ENCODE data around the gene PSIP1.
"Not testable (repeated sequence)": the region's sequence is repeated elsewhere in the genome, so short reads cannot be mapped to it uniquely, and the experiment has no call there.

The PSIP1 gene

DNA sequence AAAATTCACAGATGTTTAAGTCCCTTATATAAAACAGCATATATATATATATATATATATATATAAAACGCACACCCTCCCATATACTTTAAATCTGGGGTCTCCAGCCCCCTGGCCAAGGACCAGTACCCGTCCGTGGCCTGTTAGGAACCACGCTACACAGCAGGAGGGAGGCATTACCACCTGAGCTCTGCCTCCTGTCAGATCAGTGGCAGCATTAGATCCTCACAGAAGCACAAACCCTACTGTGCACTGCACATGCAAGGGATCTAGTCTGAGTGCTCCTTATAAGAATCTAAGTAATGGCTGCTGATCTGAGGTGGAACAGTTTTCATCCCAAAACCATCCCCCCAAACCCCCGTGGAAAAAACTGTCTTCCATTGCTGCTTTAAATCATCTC lies 9.0 kb downstream of the PSIP1 start:
- DNase-seq (ENCODE audit: low read depth) = no peak

- no peak for DNase-seq (ENCODE audit: low read depth)
Measured at GRCh38 chr9:15501179-15501578, 9.6 kb downstream of the PSIP1 start.

GRCh38 chr9:15499139-15499538 lies 11.6 kb downstream of the PSIP1 start:
- DNase-seq (ENCODE audit: low read depth) = no peak

DNA sequence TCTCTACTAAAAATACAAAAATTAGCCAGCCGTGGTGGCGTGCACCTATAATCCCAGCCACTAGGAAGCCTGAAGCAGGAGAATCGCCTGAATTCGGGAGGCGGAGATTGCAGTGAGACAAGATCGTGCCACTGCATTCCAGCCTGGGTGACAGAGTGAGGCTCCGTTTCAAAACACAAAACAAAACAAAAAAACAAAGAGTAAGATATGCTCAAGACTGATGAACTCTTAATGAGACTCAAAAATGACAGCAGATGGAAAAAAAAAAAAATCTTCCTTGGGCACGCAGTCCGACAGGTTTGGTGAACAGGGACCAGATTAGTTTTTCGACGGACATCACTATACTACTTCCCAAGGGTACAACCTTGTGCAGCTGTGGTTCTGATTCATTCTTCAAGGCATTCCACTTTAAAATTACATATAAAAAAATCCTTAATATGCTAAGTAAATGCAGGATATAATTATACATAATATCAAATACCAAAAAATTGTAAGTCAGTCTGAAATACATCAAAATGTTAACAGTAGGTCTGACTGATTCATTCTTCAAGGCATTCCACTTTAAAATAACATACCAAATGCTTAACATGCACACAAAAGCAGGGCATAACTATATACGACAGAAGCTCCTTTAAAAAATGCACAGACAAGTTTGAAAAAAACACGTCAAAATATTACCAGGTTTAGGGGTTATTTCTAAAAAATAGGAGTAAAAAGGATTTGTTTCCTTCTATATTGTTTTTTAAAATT lies 12.3 kb downstream of the PSIP1 start:
- no peak for DNase-seq (ENCODE audit: low read depth)

- DNase-seq (ENCODE audit: low read depth) = no peak
Measured at GRCh38 chr9:15492485-15493150, 18.2 kb downstream of the PSIP1 start.

DNA sequence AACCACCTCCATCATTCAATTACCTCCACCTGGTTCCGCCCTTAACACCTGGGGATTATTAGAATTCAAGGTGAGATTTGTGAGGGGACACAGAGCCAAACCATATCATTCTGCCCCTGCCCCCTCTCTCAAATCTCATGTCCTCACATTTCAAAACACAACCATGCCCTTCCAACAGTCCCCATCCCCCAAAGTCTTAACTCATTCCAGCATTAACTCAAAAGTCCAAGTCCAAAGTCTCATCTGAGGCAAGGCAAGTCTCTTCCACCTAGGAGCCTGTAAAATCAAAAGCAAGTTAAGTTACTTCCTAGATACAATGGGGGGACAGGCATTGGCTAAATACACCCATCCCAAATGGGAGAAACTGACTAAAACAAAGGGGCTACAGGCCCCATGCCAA lies 18.8 kb downstream of the PSIP1 start:
- no peak for DNase-seq (ENCODE audit: low read depth)

DNA sequence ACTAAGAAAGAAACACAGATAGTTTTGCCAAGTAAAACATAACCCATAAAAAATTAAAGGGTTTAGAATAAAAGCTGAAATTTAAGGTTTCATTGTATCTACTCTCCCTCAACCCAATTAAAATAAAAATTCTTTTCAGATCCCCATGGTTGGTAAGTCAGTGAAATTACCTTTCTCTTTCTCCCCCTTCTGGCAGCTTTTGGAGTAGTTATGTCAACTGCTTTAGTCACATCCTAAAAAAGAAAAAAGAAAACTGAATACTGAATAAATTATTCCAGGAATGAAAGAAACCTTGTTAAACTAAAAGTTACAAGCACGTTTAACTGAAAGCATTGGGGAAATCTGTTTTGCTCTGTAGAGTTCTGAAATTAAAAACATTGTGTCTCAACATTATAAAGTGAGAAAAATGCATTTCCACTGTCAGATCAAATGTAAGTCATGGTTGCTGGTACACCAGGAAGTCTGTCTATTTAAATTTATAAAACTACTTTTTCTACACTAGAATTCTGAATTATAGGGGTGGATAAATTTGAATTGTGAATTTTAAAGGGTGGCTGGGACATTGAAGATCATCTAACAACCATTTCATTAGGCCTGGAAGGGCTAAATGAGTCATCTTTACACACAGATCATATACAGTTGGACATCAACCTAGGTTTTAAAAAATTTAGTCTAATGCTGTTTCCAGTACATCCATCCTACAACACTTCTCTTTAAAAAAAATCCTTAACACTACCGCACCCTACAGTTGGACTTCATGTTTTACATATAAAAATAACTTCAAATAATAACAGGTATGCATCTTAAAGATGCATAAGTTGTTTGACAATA lies 24.7 kb downstream of the PSIP1 start:
- no peak for DNase-seq (ENCODE audit: low read depth)

DNA sequence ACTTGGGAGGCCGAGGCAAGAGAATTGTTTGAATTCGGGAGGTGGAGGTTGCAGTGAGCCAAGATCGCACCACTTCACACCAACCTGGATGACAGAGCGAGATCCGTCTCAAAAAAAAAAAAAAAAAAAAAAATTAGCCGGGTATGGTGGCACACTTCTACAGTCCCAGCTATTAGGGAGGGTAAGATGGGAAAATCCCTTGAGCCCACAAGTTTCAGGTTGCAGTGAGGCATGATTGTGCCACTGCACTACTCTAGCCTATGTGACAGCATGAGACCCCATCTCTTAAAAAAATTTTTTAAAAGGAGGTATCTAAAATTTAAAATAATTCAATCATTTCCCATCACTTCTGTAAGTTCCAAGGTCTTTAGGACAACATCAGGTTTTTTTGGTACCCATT lies 26.0 kb downstream of the PSIP1 start:
- DNase-seq (ENCODE audit: low read depth) = no peak

DNA sequence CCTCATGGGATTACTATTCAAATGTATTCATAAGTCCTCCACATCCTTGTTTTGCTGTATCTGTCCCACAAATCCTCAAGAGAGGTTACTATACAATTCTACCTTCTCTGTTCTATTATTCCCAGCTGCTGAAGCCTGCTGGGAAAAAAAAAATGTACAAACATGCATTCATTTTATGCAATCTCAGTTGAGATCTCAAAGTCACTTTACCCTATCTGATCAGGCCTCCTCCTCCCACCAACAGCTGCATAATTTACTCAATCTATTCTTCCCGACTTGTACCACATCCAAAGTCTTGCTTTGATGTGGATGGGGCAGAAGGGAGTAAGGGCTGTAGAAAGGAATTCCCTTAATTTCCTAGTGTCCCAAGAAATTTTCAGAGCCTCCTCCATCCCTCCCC lies 28.6 kb downstream of the PSIP1 start:
- DNase-seq (ENCODE audit: low read depth) = no peak

GRCh38 chr9:15480028-15480427 lies 30.7 kb downstream of the PSIP1 start:
- DNase-seq (ENCODE audit: low read depth) = no peak

DNA sequence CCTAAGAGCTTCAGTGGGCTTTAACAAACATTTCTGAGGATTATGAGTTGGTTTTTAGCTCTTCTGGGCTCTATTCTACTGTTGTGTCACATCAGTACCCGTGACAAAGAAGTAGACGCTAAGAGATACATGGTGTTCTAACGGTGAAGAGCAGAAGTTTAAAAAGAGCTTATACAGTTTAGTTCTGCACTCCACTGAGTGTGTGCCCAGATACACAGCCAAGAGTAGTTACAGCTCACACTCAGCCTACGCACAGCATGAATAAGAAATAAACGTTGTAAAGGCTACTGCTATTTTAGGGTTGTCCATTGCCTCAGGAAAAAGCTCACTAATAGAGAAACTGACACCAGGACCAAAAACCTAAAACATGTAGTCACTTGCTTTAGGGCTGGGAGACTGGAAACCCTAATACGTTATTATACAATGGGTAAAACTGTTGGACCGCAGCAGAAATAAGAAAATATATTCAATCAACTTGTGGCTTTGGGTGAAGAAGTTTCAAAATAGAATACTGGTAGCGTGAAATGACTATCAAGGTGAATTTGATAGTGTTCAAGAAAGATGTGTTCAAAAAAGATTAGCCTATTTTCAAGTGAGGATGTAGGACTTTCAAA lies 34.7 kb downstream of the PSIP1 start:
- no peak for DNase-seq (ENCODE audit: low read depth)

DNA sequence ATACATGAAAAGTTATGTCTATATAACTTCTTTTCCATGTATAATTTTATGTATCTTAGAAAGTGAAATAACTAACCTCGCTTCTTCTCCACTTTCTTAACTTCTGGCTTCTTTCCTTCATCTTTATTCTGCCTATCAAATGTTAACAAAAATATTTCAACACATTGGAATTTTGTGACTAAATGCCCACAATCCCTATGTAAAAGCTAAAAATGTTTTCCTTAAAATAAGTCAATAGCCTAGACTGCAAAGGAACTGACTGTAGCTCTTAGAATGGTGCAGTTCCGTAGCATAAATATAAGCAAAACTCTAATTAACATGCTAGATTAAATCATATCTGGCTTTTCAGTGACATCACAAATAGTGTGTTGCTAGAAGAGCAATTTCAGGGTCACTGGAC lies 40.9 kb downstream of the PSIP1 start:
- DNase-seq (ENCODE audit: low read depth) = no peak

- DNase-seq (ENCODE audit: low read depth) = no peak
Measured at GRCh38 chr9:15469406-15469805, 41.4 kb downstream of the PSIP1 start.

DNA sequence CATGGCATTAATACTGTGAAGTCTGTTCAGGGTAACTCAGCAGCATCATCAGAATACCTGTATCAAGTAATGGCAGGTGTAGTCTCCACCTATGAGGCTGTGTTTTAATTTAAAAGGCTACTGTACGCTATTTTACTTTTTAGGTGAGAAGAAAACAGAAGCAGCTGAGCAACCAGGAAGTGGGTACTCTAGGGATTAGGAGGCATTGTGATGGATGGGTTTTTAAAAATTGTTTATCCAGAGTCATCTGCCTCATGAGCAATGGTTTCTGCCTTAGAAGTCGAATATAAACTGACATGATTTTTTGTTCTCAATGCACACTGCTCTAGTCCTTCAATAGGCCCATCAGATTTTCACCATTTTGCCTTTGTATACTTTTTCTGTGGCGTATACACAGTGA lies 42.6 kb downstream of the PSIP1 start:
- no peak for DNase-seq (ENCODE audit: low read depth)

GRCh38 chr9:15461601-15462000 lies 49.2 kb downstream of the PSIP1 start:
- DNase-seq (ENCODE audit: low read depth) = no peak

- no peak for DNase-seq (ENCODE audit: low read depth)
Measured at GRCh38 chr9:15461056-15461455, 49.7 kb downstream of the PSIP1 start.

DNA sequence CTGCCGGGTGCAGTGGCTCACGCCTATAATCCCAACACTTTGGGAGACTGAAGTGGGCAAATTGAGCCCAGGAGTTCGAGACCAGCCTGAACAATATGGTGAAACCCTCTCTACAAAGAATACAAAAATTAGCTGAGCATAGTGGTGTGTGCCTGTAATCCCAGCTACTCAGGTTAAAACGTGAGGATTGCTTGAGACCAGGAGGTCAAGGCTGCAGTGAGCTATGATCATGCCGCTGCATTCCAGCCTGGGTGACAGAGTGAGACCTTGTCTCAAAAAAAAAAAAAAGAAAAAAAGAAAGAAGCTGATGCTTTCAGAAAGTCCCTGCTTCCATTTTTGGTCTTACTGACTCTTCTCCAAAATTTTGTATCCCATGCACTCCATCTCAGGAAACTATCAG lies 56.8 kb downstream of the PSIP1 start:
- no peak for DNase-seq (ENCODE audit: low read depth)

DNA sequence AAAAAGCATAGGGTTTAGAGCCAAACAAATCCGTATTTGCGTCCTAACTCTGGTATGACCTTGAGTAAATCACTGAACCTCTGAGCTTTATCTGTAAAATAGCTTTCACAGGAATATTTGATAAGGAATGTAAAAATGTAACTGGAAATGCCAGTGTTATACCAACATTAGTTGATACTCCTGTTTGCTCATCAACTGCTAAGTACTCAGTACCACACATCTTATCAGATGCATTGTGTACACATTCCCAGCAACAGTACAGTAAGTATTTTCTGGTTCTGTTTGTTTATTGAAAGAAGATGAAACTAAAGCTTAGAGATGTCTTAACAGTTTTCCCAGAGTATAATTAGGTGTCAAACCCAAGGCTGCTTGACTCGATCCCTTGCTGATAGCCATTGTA lies 66.6 kb downstream of the PSIP1 start:
- no peak for DNase-seq (ENCODE audit: low read depth)

DNA sequence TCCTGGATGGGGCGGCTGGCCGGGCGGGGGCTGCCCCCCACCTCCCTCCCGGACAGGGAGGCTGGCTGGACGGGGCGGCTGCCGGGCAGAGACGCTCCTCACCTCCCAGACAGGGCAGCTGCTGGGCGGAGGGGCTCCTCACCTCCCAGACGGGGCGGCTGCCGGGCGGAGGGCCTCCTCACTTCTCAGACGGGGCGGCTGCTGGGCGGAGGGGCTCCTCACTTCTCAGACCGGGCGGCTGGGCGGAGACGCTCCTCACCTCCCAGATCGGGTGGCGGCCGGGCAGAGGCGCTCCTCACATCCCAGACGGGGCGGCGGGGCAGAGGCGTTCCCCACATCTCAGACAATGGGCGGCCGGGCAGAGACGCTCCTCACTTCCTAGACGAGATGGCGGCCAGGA lies 68.5 kb downstream of the PSIP1 start:
- not testable (repeated sequence) for DNase-seq (ENCODE audit: low read depth)

GRCh38 chr9:15441841-15442240 lies 68.9 kb downstream of the PSIP1 start:
- DNase-seq (ENCODE audit: low read depth) = not testable (repeated sequence)

- no peak for DNase-seq (ENCODE audit: low read depth)
Measured at GRCh38 chr9:15438891-15439290, 71.9 kb downstream of the PSIP1 start.

GRCh38 chr9:15433661-15434060 lies 77.1 kb downstream of the PSIP1 start:
- DNase-seq (ENCODE audit: low read depth) = no peak

- no peak for DNase-seq (ENCODE audit: low read depth)
Measured at GRCh38 chr9:15433191-15433590, 77.6 kb downstream of the PSIP1 start.

Data from activated T-helper 9 cell treated with anti-CD3 and anti-CD28 coated beads, Interleukin-2, amount 50 U/mL, for 16 hours (primary cell).